HG03064 (cell line): Measurements from ENCODE around the gene C6orf89.
A peak's percentile ranks its signal among the peaks of the same experiment; 100 is the strongest.
"Not testable (repeated sequence)": the region's sequence is repeated elsewhere in the genome, so short reads cannot be mapped to it uniquely, and the experiment has no call there.

Experiments
- ATAC-seq: cut with Tn5 transposase; IDR thresholded peaks from one replicate; pipeline ENCODE4 v1.9.1; 2021; ENCODE audit warnings: low read depth; ENCODE audit not compliant: unreplicated experiment

C6orf89 gene

DNA sequence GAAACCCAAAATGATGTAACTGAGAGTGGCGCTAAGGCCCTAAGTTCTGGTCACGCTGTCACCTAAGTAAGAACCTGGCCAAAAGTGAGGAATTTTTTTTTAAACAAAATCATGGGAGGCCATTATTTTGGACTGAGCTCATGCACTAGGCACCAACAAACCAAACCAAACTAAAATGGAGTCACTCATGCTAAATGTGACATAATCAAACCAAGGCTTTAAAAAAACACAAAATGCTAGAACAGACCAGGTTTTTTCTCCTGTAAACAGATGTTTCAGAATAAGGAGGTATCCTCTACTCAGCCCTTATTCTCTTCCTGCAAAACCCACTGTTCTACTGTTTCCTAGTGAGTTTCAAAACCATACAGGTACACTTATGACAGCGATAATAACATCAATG, 1.1 kb upstream of the C6orf89 start:
- ATAC-seq, result no peak

DNA sequence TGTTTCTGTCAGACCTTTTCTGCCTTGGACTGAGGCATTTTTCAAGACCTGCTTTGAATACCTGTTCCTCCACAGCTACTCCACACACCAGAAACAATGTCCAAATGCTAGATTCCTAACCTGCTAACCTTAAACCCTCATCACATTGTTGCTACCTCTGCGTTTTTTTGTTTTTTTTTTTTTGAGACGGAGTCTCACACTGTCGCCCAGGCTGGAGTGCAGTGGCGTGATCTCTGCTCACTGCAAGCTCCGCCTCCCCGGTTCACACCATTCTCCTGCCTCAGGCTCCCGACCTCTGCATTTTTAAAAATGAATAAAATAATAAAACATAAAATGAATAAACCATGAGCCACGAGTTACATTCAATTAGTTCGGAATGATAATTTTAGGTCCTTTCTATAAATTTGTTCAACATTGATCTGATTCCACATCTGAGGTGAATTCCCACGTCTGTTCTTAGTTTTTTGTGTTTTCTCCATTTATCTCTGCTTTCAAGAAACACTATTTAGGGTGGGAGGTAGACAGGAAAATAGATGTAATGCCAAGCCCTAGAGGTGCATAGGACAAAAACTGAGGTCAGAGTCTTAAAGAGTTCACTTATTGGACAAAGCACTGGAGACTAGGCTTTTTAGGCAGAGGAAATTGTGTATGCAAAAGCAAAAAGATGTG, 1.3 kb downstream of the C6orf89 start:
- no peak for ATAC-seq

DNA sequence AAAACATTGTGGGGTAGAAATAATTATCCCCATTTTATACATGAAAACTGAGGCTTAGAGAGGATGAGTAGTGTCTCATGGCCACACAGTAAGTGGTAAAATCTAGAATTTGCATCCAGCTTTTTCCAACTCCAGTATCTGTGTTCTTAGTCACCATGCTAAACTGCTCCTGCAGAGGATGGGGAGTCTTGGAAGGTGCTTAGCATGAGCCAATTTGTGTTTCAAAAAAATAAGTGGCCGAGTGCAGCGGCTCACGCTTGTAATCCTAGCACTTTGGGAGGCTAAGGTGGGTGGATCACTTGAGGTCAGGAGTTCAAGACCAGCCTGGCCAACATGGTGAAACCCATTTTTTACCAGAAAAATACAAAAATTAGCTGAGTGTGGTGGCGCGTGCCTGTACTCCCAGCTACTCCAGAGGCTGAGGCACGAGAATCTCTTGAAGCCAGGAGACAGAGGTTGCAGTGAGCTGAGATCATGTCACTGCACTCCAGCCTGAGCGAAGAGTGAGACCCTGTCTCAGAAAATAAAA, 2.4 kb downstream of the C6orf89 start:
- no peak for ATAC-seq

DNA sequence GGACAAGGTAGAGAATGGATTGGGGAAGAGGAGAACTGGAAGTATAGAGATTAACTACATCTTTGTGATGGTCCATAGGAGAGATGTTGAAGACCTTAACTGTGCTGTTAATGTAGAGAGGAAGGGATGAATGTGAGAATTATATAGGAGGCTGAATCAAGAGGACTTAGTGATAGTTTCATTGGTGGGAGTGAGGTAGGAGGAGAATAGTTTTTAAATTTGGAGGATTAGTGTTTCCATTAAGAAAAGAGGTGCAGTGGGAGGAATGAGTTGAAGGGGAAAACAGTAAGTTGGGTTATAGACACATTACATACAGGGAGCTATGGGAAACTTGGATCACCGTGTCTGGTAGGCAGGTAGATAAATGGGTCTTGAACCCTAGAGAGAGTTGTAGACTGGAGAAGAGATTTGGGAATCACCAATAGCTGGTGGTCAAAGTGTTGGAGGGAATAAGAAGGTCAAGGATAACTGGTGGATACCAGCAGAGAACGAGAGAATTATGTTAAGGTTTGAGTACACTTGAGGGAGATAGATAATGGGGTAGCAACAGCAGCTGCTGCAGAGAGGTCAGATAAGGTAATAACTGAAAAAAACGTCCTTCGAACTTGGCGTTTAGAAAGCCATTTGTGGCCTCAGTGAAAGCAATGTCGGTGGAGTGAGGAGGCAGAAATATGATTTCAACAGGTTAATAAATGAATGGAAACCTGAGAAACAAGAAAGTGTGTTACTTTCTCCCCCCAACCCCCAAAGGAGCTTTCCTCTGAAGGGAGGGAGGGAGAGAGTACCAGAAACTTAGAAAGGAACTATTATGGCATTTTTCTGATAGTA, 3.1 kb downstream of the C6orf89 start:
- ATAC-seq, result no peak

DNA sequence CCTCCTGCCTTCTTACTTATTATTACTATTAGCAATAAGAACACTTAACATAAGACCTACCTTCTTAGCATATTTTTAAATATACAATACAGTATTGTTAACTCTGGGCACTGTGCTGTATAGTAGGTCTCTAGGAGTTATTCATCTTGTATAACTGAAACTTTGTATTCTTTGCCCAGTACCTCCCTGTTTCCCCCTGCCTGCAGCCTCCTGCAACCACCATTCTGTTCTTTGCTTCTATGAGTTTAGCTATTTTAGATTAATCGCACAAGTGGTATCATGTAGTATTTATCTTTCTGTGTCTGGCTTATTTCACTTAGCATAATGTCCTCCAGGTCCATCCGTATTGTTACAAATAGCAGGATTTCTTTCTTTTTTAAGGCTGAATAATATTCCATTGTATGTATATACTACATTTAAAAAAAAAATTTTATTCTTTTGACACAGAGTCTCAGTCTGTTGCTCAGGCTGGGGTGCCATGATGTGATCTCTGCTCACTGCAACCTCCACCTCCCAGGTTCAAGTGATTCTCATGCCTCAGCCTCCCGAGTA, 4.4 kb downstream of the C6orf89 start:
- no peak for ATAC-seq

DNA sequence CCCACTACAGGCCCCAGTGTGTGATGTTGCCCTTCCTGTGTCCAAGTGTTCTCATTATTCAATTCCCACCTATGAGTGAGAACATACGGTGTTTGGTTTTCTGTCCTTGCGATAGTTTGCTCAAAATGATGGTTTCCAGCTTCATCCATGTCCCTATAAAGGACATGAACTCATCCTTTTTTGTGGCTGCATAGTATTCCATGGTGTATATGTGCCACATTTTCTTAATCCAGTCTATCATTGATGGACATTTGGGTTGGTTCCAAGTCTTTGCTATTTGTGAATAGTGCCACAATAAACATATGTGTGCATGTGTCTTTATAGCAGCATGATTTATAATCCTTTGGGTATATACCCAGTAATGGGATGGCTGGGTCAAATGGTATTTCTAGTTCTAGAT, 5.4 kb downstream of the C6orf89 start:
- not testable (repeated sequence) for ATAC-seq

DNA sequence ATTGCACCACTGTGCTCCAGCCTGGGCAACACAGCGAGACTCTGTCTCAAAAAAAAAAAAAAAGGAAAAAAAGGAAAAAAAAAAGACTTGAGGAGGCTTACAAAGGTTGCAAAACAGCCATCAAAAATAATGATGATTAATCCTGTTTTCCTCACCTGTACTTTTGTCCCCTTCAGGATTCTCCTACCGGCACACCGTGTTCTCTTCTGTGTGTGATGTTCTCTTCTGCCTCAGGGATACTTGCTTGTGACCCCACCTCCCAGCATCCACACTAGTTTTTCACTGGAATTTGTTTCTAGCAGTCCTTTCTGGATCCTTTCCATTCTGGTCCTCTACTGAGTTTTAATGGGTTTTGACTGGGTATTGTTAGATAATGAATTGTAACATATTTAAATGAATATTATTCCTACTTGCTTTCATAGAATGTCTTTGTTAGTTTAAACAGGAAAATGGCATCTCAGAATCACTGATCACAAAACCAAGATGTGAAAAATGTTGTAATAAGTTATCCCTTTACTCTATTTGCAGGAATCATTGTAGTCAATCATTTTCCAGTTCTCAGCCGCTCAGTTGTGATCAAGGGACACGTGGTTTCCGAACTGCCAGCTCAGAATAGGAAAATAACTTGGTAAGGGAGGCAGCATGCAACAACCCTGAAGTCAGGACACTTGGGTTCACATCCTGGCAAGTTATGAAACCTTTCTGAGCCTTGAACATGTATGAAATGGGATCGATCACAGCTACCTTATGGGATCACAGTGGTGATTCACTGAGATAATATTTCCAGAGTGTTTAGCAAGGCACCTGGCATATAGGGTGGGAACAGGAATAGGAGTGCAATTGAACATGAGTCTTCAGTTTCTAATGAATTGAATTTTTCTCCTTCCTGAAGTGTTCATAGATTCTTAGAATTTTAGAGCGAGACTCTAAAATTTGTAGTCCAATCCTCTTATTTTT, 8.5 kb downstream of the C6orf89 start:
- ATAC-seq, result no peak

DNA sequence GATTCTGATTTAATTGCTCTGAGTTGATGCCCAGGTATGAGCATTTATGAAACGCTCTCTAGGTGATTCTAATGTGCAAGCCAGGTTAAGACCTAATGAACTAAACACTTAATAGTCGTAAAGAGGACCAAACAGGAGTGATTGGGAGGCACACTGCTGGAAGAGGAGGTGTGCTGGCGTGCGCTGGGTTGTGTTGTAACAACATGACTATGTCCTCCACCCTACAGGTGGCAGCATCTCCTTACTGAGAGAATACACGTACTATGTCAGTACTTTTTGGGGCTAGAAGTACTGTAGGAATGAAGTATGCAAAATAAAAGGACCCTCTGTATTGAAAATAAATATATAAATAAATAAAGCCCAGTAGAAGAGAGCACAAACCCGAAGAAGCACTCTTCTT, 11.9 kb downstream of the C6orf89 start:
- no peak for ATAC-seq

DNA sequence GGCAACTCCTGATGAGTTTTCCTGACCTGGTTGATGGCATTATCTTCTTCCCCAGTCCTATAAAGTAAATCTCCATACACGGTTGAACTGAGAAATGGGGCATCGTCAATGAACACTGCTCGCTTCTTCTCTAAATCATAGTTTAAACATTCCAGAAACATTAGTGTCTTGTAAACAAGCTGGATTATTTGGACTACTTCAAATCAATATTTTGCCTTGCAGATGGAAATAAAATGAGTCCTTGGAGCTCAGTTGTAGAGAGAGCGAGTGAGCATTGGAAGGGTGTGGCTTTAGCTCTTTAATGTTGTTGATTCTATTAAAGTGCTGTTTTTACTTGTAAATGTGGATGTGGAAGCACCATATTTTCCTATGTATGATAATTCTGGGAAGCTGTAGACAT, 18.4 kb downstream of the C6orf89 start:
- no peak for ATAC-seq

DNA sequence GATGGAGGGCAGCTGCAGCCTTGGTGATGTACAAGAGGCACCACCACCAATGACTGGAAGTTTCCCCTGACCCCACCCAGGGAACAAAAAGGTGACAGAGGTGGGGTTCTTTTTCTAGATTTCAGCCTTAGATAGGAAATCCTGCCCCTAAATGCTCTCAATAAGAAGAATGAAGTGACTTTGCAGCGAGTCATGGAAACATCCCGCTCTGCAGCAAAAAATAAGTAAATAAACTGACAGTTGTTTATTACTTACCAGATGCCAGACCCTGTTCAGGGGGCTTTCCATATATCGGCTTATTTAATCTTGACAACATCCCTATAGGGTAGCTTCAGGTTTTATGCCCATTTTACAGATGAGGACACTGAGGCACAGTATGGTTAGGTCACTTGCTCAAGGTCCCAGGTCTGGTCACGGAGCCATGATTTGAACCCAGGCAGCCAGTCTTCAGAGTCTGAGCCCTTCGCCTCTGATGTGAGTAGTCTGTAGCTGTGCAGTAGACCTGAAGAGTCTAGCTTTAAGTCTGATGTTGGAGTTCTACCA, 19.2 kb downstream of the C6orf89 start:
- no peak for ATAC-seq

DNA sequence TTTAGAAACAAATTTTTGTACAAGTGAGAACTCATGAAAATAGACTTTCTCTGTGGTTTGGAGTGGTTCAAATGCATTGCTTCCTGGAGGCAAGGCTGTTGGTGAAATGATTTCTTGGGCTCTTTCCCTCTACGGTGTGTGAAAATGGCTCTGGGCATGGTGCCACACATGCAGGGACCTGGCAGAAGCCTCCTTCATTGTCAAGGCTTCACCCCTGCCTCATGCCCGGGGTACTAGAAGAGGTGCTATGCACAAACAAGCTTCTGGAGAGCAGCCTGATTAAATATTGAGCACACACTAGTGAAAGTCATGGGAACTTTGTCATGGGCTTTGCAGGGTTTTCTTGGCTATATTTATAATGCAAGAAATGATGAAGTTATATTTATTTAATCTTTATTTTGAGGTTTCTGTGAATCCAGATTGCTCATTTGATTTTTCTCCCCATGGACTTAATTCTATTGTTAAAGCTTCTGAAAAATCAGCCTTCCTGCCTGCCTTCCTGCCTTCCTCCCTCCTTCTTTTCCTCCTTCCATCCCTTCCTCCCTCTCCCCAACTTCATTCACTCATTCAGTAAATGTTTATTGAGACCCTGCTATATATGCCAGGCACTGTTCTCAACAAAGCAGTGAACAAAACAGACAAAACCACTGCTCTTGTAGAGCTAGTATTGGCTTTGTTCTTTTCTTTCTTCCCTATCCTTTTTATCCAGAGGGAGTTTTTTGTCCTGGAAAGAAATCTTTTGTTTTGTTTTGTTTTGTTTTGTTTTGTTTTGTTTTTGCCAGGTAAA, 21.0 kb downstream of the C6orf89 start:
- ATAC-seq, result no peak

DNA sequence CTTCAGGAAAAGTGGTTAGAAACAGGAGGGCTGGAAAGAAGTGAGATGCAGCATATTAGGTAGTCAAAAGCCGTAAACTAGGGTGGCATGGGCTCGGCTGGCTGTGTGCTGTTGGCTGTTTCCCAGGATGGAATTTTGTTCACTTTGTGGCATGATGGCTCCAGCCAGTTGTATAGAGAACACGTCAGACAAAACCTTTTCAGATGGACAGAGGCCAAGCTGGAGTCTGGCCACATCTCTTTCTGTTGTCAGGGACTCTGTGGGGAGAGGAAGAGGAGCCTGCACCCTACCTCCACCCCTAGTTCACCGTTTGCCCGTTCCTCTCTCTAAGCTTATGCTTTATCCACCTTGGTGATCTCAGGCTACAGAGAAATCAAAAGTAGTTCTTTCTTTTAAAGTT, 22.0 kb downstream of the C6orf89 start:
- ATAC-seq, result no peak

DNA sequence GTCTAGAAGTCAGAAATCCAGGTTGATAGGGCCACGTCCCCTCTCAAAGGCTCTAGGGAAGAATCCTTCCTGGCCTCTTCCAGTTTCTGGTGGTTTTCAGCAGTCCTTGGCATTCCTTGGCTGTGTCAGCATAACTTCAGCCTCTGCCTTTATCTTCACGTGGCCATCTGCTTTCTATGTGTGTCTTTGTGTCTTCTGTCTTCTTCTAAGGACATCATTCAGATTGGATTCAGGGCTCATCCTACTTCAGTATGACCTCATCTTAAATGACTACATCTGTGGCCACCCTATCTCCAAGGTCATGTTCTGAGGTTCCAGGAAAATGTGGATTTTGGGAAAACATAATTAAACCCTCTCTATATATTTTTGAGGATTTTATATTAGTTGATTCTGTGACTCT, 23.0 kb downstream of the C6orf89 start:
- ATAC-seq, result no peak

DNA sequence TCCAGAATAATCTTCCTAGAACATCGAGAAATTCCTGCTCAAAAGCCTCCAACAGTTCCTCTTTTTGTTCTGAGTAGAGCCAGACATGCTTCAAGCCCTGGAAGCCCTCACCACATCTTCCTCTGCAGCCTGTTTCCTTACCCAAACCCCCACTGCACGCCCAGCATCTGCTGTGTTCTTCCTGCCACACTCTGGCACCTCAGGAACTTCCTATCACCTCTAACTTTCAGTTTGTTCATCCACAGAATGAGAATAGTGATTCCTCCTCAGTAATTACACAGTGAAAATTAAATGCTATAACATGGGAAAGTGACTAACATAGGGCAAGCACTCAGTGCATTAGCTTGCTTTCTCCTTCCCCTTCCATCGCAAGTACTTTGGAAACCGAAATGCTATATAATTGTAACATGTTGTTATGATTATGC, 26.3 kb downstream of the C6orf89 start:
- no peak for ATAC-seq

DNA sequence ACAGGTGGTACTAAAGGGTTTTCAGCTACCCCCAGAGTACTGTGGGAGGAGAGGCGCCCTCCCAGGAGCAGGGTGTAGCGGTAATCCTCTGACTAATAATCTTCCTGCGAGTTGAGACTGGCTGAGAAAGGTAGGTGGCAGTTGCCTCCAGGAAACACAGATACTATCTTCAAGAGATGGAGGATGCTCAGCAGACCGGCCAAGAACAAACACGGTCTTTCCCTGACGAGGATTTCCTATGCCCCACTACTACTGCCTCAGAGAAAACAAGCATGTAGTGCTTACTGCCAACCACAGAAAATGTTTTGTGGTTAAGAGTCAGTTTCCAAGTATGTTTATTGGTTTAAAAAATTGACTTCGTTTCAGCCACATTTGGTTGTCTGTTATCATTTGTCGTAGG, 26.8 kb downstream of the C6orf89 start:
- ATAC-seq, result peak; percentile 72

DNA sequence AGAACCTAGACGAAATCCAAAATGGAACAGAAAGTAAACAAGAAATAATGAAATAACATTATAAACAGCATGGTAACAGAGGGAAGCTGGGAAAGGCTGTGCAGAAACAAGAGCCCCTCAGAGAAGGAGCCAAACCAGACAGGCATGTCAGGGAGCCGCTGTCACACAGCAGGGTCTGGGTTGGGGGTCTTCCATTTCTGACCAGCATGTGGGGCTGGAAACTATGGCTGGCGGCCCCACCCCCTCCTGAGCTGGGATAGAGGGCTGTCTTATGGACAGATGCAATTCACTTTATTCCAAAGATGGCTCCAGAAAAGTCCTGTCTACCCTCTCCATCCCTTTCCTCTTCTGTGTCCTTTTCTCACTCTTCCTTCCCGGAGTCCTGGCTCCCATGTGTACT, 27.3 kb downstream of the C6orf89 start:
- ATAC-seq, result no peak

DNA sequence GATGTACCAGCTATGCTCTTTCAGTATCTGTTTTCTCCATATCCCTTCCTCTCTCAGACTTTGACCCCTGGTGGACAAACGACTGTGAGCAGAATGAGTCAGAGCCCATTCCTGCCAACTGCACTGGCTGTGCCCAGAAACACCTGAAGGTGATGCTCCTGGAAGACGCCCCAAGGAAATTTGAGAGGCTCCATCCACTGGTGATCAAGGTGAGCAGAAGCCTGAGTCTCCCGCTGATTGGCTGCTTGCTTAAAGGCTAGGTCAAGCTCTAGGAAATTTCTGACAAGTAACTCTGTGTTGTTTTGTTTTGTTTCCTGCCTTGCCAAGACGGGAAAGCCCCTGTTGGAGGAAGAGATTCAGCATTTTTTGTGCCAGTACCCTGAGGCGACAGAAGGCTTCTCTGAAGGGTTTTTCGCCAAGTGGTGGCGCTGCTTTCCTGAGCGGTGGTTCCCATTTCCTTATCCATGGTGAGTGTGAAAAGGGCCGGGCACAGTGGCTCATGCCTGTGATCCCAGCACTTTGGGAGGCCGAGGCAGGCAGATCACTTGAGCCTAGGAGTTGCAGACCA, 28.6 kb downstream of the C6orf89 start:
- no peak for ATAC-seq

DNA sequence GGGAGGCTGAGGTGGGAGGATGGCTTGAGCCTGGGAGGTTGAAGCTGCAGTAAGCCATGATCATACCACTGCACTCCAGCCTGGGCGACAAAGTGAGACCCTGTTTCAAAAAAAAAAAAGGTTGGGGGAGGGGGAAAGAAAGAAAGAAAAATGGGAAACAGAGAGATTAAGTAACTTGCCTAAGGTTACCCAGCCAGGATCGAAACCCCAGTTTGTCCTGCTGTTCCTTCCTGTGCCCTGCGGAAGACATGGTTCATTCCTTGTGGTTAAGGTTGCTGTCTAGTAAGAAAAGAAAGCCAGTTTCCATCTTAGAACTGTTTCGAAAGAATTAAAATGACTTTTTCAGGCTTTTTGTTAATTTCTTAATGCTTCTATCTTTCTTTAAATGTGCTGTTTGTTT, 29.8 kb downstream of the C6orf89 start:
- no peak for ATAC-seq

DNA sequence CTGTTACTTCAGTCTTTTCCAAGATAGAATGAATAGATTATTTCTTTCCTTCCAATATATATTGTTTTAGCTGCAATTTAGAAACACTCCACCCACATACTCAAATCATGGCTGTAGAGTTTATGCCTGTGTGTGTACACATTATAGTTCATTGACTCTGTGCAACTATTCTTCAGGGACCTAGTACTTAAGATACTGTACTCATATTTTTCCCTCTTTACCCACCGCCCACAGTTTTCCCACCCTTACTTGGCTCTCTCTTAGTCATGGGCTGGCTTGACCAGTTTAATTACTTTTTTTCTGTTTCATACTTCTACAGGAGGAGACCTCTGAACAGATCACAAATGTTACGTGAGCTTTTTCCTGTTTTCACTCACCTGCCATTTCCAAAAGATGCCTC, 30.4 kb downstream of the C6orf89 start:
- no peak for ATAC-seq
